HCT116 (cell line): ENCODE measurements around the gene KLK11. TPM values are rescaled to one million over a fixed set of nuclear protein-coding genes. Genes with fewer than 3 reads are reported as not detected.
A peak's percentile ranks its signal among the peaks of the same experiment; 100 is the strongest.

Experiments
- ATAC-seq: fragments of 200-7000 bp; cut with Tn5 transposase; 2 replicates; pipeline ENCODE4 v1.9.1; 2020; ENCODE audit warnings: mild to moderate bottlenecking, moderate library complexity
- BruUV-seq: library from RNA; stranded (reverse); fragments of 400-500 nt; replicated peaks from 2 replicates; lab custom pipeline; 2021; lab: Mats Ljungman, UMichigan
- CTCF ChIA-PET: fragments of 300-600 bp; sonication (Branson Sonifier 250); formaldehyde crosslinking; loops from one replicate; lab custom pipeline; 2021; ENCODE audit warnings: antibody characterized with exemption; lab: Charles Lee
- POLR2A ChIA-PET: fragments of 300-600, 350-600 bp; sonication (Branson Sonifier 250); formaldehyde crosslinking; loops from one replicate; lab custom pipeline; 2021; ENCODE audit warnings: antibody characterized with exemption; lab: Charles Lee
- RAD21 ChIA-PET, 2 experiments: fragments of 300-600 bp; sonication (Branson Sonifier 250); formaldehyde crosslinking; loops; one replicate each; lab custom pipeline; 2023; ENCODE audit warnings: low total read pairs in 2 of 2; ENCODE audit not compliant: uncharacterized antibody in 2 of 2, unreplicated experiment in 2 of 2, low non-redundant PET in 1 of 2; lab: Charles Lee
- DNase-seq: peaks from one replicate; pipeline ENCODE4 v3.0.0-alpha.2; 2010; ENCODE audit warnings: low read depth, low spot score
- H2AFZ ChIP-seq: fragments of 200-600 bp; shearing (Covaris generic), sonication (generic); 2 replicates; pipeline ENCODE4 v1.6.1; 2017; ENCODE audit warnings: low read depth, mixed run types, mixed read lengths, antibody characterized with exemption, low read length; ENCODE audit not compliant: poor library complexity, severe bottlenecking
- H3K27ac ChIP-seq: 2 replicates; pipeline ENCODE4 v1.5.1; 2012; ENCODE audit warnings: low read depth, low read length
- H3K27me3 ChIP-seq: fragments of 200-600 bp; sonication (generic); 2 replicates; pipeline ENCODE4 v1.6.1; 2016; ENCODE audit warnings: mixed run types, low read length, mixed read lengths; ENCODE audit not compliant: insufficient read depth
- H3K36me3 ChIP-seq, 2 experiments: fragments of 200-500 bp in 1 of 2; fragments of 200-600 bp in 1 of 2; sonication (Bioruptor generic) in 1 of 2; sonication (generic) in 1 of 2; 2 replicates each; pipeline versions ENCODE4 v1.5.1 to v1.6.1; 2014 to 2016; ENCODE audit warnings: low read length in 2 of 2, inconsistent platforms in 1 of 2, mixed read lengths in 1 of 2, mixed run types in 1 of 2; ENCODE audit not compliant: insufficient read depth in 2 of 2, control insufficient read depth in 1 of 2
- H3K4me1 ChIP-seq, 2 experiments: fragments of 200-600 bp in 1 of 2; sonication (generic) in 1 of 2; 2 replicates each; pipeline versions ENCODE4 v1.5.1 to v1.6.1; 2012 to 2017; ENCODE audit warnings: low read length in 2 of 2, inconsistent platforms in 1 of 2, mild to moderate bottlenecking in 1 of 2, mixed read lengths in 1 of 2, mixed run types in 1 of 2, moderate library complexity in 1 of 2; ENCODE audit not compliant: insufficient read depth in 2 of 2, control insufficient read depth in 1 of 2
- H3K4me2 ChIP-seq: fragments of 200-600 bp; sonication (generic); 2 replicates; pipeline ENCODE4 v1.6.1; 2017; ENCODE audit warnings: mixed run types, low read length, mixed read lengths
- H3K4me3 ChIP-seq, 2 experiments: fragments of 200-600 bp in 1 of 2; sonication (generic) in 1 of 2; replicated peaks in 1 of 2; 2 replicates each; pipeline ENCODE4 v1.5.1; 2011 to 2016; ENCODE audit warnings: low read length in 2 of 2, control low read depth in 1 of 2, low read depth in 1 of 2, mild to moderate bottlenecking in 1 of 2, mixed read lengths in 1 of 2, mixed run types in 1 of 2
- H3K79me2 ChIP-seq: fragments of 200-600 bp; sonication (generic); 2 replicates; pipeline ENCODE4 v1.6.1; 2017; ENCODE audit warnings: mild to moderate bottlenecking, mixed run types, low read length, moderate library complexity, mixed read lengths; ENCODE audit not compliant: insufficient read depth
- H3K9ac ChIP-seq: fragments of 200-600 bp; sonication (generic); 2 replicates; pipeline ENCODE4 v1.6.1; 2016; ENCODE audit warnings: low read length, mixed read lengths
- H3K9me2 ChIP-seq: fragments of 200-600 bp; sonication (generic), shearing (Covaris generic); 2 replicates; pipeline ENCODE4 v1.6.1; 2017; ENCODE audit warnings: mixed run types, mild to moderate bottlenecking, moderate library complexity; ENCODE audit not compliant: insufficient read depth
- H3K9me3 ChIP-seq, 2 experiments: fragments of 200-500 bp in 1 of 2; fragments of 200-600 bp in 1 of 2; sonication (Bioruptor generic) in 1 of 2; sonication (generic) in 1 of 2; 2 replicates each; pipeline ENCODE4 v1.6.1; 2014 to 2017; ENCODE audit warnings: low read length in 2 of 2, mixed read lengths in 2 of 2, inconsistent platforms in 1 of 2, low read depth in 1 of 2, mild to moderate bottlenecking in 1 of 2, mixed run types in 1 of 2, moderate library complexity in 1 of 2; ENCODE audit not compliant: control insufficient read depth in 1 of 2, insufficient read depth in 1 of 2
- H4K20me1 ChIP-seq: fragments of 200-600 bp; sonication (generic), shearing (Covaris generic); 2 replicates; pipeline ENCODE4 v1.6.1; 2017; ENCODE audit warnings: mixed run types, mild to moderate bottlenecking, moderate library complexity; ENCODE audit not compliant: insufficient read depth
- ATF3 ChIP-seq: IDR thresholded peaks from 2 replicates; pipeline ENCODE4 v1.6.1; 2012
- EGR1 ChIP-seq: IDR thresholded peaks from 2 replicates; pipeline ENCODE4 v1.6.1; 2012; ENCODE audit warnings: low read depth
- ELF1 ChIP-seq: IDR thresholded peaks from 2 replicates; pipeline ENCODE4 v1.6.1; 2012; ENCODE audit warnings: low read depth, borderline replicate concordance
- EZH2phosphoT487 ChIP-seq: fragments of 200-600 bp; IDR thresholded peaks from 2 replicates; pipeline ENCODE4 v1.6.1; 2018; ENCODE audit warnings: antibody characterized with exemption, borderline replicate concordance
- JUND ChIP-seq: IDR thresholded peaks from 2 replicates; pipeline ENCODE4 v1.6.1; 2012
- POLR2AphosphoS5 ChIP-seq: IDR thresholded peaks from 2 replicates; pipeline ENCODE4 v1.6.1; 2011; ENCODE audit warnings: mild to moderate bottlenecking, low read depth, low read length, moderate library complexity
- REST ChIP-seq: IDR thresholded peaks from 2 replicates; pipeline ENCODE4 v1.6.1; 2012; ENCODE audit warnings: low read depth
- SP1 ChIP-seq: IDR thresholded peaks from 2 replicates; pipeline ENCODE4 v1.6.1; 2012; ENCODE audit warnings: low read depth
- TCF7L2 ChIP-seq: IDR thresholded peaks from 2 replicates; pipeline ENCODE4 v1.7.0; 2011; ENCODE audit warnings: borderline replicate concordance, inconsistent platforms; ENCODE audit not compliant: insufficient read depth, insufficient read length; ENCODE audit errors: extremely low read depth
- ZBTB33 ChIP-seq: IDR thresholded peaks from 2 replicates; pipeline ENCODE4 v1.6.1; 2011; ENCODE audit warnings: mild to moderate bottlenecking, low read length, moderate library complexity; ENCODE audit not compliant: insufficient replicate concordance; ENCODE audit errors: extremely low read depth
- ZFX ChIP-seq: fragments of 450-650 bp; IDR thresholded peaks from 2 replicates; pipeline ENCODE4 v1.6.1; 2017
- ZNF274 ChIP-seq: fragments of 200-500 bp; sonication (Bioruptor generic); IDR thresholded peaks from 2 replicates; pipeline ENCODE4 v1.6.1; 2014; ENCODE audit warnings: mild to moderate bottlenecking, low read depth, low read length, inconsistent platforms
- intact Hi-C: fragments of 100-400 bp; cut with micrococcal nuclease; formaldehyde crosslinking; loops from 2 replicates; pipeline ENCODE4 v1.10.0; 2022
- total RNA-seq: library from RNA; stranded (reverse); gene quantifications from one replicate; pipeline ENCODE4 v1.2.1, GENCODE V29; 2021; ENCODE audit not compliant: unreplicated experiment

KLK11 gene
- total RNA-seq, 1 experiment from 2014 or later, result not detected

- TF ChIP-seq POLR2AphosphoS5 (no peak), ELF1 (no peak), REST (no peak), ATF3 (no peak), TCF7L2 (no peak)
Measured at GRCh38 chr19:50982186-50982585, 44.2 kb downstream of the KLK11 start (continued).

- DNase-seq (no peak), ATAC-seq (no peak)
- no peaks in the 10 kb centered on the region for H4K20me1 ChIP-seq
- peaks cover 32 to 60% of the 10 kb centered on the region in 2 experiments for H3K4me1 ChIP-seq
- no TSS peak for BruUV-seq
- no peak overlapping the region; the same call in 1 of the 2 replicates for H3K27ac ChIP-seq
- ChIA-PET POLR2A (no interaction called here), RAD21 (no interaction called here), CTCF (no interaction called here)
- no peak overlapping the region for H2AFZ ChIP-seq
- H3K9ac ChIP-seq, result no peak overlapping the region
- intact Hi-C loops, result no loop called here
- H3K9me2 ChIP-seq, result no peaks in the 10 kb centered on the region
- no peaks in the 10 kb centered on the region for H3K9me3 ChIP-seq
- H3K27me3 ChIP-seq, result no peaks in the 10 kb centered on the region
- H3K79me2 ChIP-seq, result no peaks in the 10 kb centered on the region
- no peaks in the 10 kb centered on the region for H3K36me3 ChIP-seq
- H3K4me2 ChIP-seq, result 0 out of 2 replicates have a peak overlapping the region, but pooled peaks have one; percentile 27
- no peak overlapping the region for H3K4me3 ChIP-seq
- TF ChIP-seq JUND (no peak), POLR2AphosphoS5 (no peak), ZFX (no peak), SP1 (no peak), ELF1 (no peak), REST (no peak), EZH2phosphoT487 (no peak), ZBTB33 (no peak), EGR1 (no peak), ATF3 (no peak), ZNF274 (no peak)
Measured at GRCh38 chr19:50981587-50982146, 44.7 kb downstream of the KLK11 start.
